Stimulated activated naive CD8-positive, alpha-beta T cell treated with anti-CD3 and anti-CD28 coated beads, Interleukin-15, Interleukin-2, amounts not matched to agents 100 ng/mL and 50 ng/mL, for 24 hours (primary cell): ENCODE measurements around the gene MS4A8.
"Not testable (repeated sequence)": the region's sequence is repeated elsewhere in the genome, so short reads cannot be mapped to it uniquely, and the experiment has no call there.

Experiments used
- H3K27ac Mint-ChIP-seq: one replicate; pipeline ENCODE4 v1.8.0; 2021; ENCODE audit warnings: mild to moderate bottlenecking, mixed read lengths
- H3K27me3 Mint-ChIP-seq: one replicate; pipeline ENCODE4 v1.8.0; 2021; ENCODE audit warnings: mixed read lengths
- H3K36me3 Mint-ChIP-seq: one replicate; pipeline ENCODE4 v1.8.0; 2021; ENCODE audit warnings: low read depth, mixed read lengths
- H3K4me1 Mint-ChIP-seq: one replicate; pipeline ENCODE4 v1.8.0; 2021; ENCODE audit warnings: low read depth, mixed read lengths
- H3K4me3 Mint-ChIP-seq: one replicate; pipeline ENCODE4 v1.8.0; 2021; ENCODE audit warnings: mild to moderate bottlenecking, mixed read lengths
- H3K9me3 Mint-ChIP-seq: one replicate; pipeline ENCODE4 v1.8.0; 2021; ENCODE audit warnings: mixed read lengths

MS4A8 gene, protein sequence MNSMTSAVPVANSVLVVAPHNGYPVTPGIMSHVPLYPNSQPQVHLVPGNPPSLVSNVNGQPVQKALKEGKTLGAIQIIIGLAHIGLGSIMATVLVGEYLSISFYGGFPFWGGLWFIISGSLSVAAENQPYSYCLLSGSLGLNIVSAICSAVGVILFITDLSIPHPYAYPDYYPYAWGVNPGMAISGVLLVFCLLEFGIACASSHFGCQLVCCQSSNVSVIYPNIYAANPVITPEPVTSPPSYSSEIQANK

DNA sequence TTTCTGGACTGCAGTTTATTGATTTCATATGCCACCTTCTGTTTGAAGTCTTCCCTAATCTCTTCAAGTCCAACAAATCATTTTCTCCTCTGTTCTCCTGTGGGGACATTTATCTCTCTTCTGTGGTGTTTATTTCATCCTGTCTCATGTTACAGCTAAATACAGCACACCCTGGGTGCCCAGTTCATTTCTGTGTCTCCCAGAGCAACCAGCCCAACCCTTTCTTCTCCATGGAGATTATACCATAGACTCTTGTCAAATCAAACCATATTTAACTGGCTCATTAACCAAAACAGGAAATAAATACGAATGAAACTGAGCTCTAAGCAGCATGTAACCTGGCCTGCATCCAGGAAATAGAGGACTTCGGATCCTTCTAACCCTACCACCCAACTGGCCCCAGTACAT lies at the start of gene MS4A8:
Gene MS4A8, plus strand, starts transcription at position 329 of the 408 bp plus-strand sequence. CDS start 1,249 bp downstream, outside the sequence.
- Mint-ChIP-seq H3K27me3 (peaks cover 5% of the 10 kb centered on the region), H3K27ac (no peak within 1 kb of the TSS), H3K36me3 (no peaks in the 10 kb centered on the region), H3K9me3 (no peaks in the 10 kb centered on the region), H3K4me3 (no peak within 1 kb of the TSS), H3K4me1 (no peaks in the 10 kb centered on the region)

DNA sequence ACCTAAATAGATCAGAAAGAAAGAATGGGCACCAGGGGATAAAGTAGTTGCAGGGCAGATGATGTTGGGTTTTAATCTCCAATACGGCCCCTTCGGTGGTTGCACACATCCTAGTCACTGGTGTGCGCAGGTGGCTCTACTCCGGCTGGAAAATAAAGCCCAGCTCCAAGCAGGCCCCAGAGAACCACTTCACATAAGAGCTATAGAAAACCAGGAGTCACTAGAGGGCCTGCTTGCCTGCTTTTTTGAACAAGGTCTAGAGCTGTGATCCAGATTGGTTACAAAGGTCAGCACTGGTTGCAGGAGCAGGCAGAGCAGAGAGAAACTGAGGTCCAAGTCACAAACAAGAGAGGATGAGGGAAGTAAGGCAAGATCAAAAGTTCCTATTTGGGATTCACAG lies 41.5 kb upstream of the MS4A8 start:
- no peaks in the 10 kb centered on the region for H3K36me3 Mint-ChIP-seq
- peaks cover 12% of the 10 kb centered on the region for H3K27me3 Mint-ChIP-seq
- no peak overlapping the region for H3K4me3 Mint-ChIP-seq
- no peaks in the 10 kb centered on the region for H3K4me1 Mint-ChIP-seq
- H3K9me3 Mint-ChIP-seq: no peaks in the 10 kb centered on the region
- H3K27ac Mint-ChIP-seq: no peak overlapping the region

DNA sequence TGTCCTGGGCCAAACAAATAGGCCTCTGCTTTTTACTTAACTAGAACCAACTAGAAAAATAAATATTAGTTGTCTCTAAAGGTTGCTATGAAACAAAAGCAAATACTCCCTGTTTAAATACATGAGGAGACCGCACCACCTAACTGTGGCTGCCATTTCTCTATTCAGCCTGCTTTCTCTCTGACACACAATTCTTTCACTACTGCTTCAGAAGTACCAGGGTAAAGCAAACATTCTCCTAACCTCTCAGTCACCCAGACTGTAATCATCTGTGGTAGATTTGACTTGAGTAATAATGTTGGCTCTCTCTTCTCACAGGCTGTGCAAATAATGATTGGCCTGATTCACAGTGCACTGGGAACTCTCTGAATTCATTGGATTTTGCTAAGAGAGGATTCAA lies 41.0 kb upstream of the MS4A8 start:
- H3K4me1 Mint-ChIP-seq: no peaks in the 10 kb centered on the region

DNA sequence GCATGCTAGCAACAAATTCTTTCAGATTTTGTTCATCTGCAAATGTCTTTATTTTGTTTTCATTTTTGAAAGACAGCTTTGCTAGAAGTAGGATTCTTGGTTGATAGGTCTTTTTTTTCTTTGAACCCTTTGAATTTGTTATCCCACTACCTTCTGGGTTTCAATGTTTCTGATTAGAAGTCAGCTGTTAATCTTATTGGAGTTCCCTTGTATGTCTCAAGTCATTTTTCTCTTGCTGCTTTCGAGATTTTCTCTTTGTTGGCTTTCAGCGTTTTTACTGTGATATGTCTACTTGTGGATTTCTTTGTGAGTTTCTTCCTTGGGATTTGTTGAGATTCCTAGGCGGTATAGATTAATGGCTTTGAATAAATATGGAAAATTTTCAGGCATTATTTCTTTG lies 27.2 kb upstream of the MS4A8 start:
- Mint-ChIP-seq H3K4me1 (no peaks in the 10 kb centered on the region), H3K9me3 (peaks cover 21% of the 10 kb centered on the region), H3K4me3 (no peak overlapping the region), H3K27ac (no peak overlapping the region), H3K36me3 (peaks cover 6% of the 10 kb centered on the region), H3K27me3 (peaks cover 18% of the 10 kb centered on the region)

More for the DNA sequence above, 41.0 kb upstream of the MS4A8 start:
- no peak overlapping the region for H3K27ac Mint-ChIP-seq
- no peak overlapping the region for H3K4me3 Mint-ChIP-seq
- H3K36me3 Mint-ChIP-seq: no peaks in the 10 kb centered on the region
- H3K27me3 Mint-ChIP-seq: peaks cover 14% of the 10 kb centered on the region
- H3K9me3 Mint-ChIP-seq: no peaks in the 10 kb centered on the region

DNA sequence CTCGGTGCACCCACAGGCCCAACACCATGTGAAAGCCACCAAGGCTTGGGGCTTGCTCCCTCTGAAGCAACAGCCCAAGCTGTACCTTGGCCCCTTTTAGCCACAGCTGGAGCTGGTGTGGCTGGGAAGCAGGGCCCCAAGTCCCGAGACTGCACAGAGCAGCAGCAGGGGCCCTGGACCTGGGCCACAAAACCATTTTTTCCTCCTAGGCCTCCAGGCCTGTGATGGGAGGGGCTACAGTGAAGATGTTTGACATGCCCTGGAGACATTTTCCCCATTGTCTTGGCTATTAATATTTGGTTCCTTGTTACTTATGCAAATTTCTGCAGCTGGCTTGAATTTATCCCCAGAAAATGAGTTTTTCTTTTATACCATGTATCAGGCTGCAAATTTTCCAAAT lies 21.2 kb upstream of the MS4A8 start:
- H3K4me3 Mint-ChIP-seq, H3K4me1 Mint-ChIP-seq: not testable (repeated sequence)

DNA sequence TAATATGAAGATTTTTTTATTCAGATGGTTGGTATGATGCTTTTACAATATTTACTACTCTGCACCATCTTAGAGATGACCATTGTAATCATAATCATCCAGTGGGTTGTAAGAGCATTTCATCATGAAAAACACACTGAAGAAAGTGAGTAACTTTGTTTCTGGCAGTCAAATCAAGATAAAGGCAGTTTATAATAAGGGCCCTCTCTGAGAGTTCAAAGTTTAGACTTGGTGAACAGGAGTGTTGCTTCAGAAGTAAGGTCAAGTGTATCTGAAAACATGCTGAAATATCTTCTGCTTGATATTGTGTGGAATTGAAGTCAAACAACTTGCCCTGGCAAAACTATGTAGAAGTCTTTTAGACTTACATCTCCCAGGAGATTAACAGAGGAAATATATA lies 19.5 kb upstream of the MS4A8 start:
- peaks cover 24% of the 10 kb centered on the region for H3K27me3 Mint-ChIP-seq
- peaks cover 8% of the 10 kb centered on the region for H3K36me3 Mint-ChIP-seq
- peaks cover 4% of the 10 kb centered on the region for H3K4me1 Mint-ChIP-seq
- H3K4me3 Mint-ChIP-seq: no peak overlapping the region
- H3K27ac Mint-ChIP-seq: no peak overlapping the region
- H3K9me3 Mint-ChIP-seq: peaks cover 26% of the 10 kb centered on the region

More for the DNA sequence above, 21.2 kb upstream of the MS4A8 start:
- not testable (repeated sequence) for H3K27ac Mint-ChIP-seq, H3K36me3 Mint-ChIP-seq
- peaks cover 31% of the 10 kb centered on the region for H3K27me3 Mint-ChIP-seq
- peaks cover 32% of the 10 kb centered on the region for H3K9me3 Mint-ChIP-seq

DNA sequence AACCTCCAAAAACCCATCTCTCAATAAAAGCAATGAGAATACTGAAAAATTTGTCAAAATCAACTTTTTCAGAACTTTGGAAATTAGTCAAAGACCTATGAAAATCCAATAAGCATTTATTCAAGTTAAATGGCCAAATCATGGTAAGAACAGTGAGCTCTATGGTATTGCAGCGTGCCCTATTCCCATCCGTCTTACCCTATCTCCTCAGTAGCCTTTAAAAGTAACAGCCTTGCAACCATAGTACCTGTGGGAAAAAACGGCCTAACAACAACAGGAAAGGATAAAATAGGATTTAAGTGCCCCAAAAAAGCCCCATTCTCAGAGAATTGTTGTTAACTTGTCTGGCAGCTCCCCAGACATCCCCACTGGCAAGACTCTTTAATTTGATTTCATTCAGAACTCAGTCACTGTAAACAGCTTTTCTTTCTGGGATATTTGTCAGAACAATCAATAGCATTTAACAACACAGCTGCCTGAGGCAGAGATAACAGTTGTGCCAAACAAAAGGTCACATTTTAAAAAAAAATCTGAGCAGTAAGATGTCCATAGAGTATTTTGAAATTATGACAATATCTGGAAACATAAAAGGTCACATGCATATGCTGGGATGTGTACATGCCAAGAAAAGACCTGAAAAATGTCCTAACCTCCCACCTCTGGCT lies 18.8 kb upstream of the MS4A8 start:
- Mint-ChIP-seq H3K9me3 (peaks cover 26% of the 10 kb centered on the region), H3K27me3 (peaks cover 24% of the 10 kb centered on the region), H3K36me3 (peaks cover 8% of the 10 kb centered on the region), H3K4me3 (no peak overlapping the region), H3K4me1 (peaks cover 4% of the 10 kb centered on the region), H3K27ac (no peak overlapping the region)

DNA sequence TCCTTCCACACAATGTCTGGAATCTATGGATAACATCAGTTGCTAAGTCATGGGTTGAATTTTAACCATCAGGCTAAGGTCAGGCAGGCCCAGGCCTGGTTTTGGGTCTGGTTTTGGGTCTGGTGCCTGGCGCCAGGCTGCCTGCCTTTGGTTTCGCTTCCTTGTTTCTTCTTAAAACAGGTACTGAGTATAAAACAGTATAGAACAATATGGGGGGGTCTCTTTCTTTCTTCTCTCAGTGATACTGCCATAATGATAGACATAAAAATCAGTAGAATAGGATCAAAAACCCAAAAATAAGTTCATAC lies 14.9 kb upstream of the MS4A8 start:
- not testable (repeated sequence) for H3K9me3 Mint-ChIP-seq, H3K4me3 Mint-ChIP-seq, H3K36me3 Mint-ChIP-seq, H3K27ac Mint-ChIP-seq, H3K4me1 Mint-ChIP-seq
- H3K27me3 Mint-ChIP-seq: peaks cover 21% of the 10 kb centered on the region

DNA sequence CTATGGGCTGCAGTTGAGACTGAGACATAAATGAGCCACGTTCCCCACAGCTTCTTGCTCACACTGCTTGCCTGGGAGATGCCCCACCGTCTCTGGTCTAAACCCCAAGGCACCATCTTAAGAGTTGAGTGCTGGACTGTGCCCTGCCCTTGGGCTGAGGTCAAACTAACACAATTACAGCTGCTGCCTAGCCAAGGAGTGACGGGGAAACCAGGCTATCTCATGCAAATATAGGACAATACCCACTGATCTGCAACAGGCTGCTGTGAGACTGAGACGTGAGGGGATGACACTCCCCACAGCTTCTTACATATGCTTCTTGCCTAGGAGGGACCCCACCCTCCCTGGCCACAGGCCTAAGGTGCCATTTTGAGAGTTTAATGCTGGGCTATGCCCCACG lies 7.8 kb upstream of the MS4A8 start:
- H3K27ac Mint-ChIP-seq: no peak overlapping the region
- no peaks in the 10 kb centered on the region for H3K36me3 Mint-ChIP-seq

DNA sequence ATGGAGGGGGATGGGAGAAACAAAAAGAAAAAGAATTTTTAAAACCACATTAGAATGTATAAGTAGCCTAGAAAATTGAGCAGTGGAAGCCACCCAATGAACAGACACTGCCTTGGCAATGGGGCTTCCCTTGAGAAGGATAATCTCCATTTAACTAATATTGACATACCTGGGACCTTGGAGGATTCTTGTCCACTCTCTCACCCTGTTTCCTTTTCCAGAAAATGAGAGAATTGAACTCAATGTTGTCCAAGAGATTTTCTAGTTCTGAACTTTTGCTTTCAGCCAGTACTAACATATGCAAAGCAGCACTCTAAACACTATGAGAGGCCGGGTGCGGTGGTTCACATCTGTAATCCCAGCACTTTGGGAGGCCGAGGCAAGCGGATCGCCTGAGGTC lies 524 bp downstream of the MS4A8 start:
- Mint-ChIP-seq H3K27ac (no peak overlapping the region), H3K36me3 (no peaks in the 10 kb centered on the region), H3K9me3 (no peaks in the 10 kb centered on the region), H3K27me3 (peaks cover 5% of the 10 kb centered on the region), H3K4me3 (no peak overlapping the region), H3K4me1 (no peaks in the 10 kb centered on the region)

More for the DNA sequence above, 7.8 kb upstream of the MS4A8 start:
- Mint-ChIP-seq H3K27me3 (peaks cover 15% of the 10 kb centered on the region), H3K4me1 (no peaks in the 10 kb centered on the region), H3K4me3 (no peak overlapping the region), H3K9me3 (no peaks in the 10 kb centered on the region)

DNA sequence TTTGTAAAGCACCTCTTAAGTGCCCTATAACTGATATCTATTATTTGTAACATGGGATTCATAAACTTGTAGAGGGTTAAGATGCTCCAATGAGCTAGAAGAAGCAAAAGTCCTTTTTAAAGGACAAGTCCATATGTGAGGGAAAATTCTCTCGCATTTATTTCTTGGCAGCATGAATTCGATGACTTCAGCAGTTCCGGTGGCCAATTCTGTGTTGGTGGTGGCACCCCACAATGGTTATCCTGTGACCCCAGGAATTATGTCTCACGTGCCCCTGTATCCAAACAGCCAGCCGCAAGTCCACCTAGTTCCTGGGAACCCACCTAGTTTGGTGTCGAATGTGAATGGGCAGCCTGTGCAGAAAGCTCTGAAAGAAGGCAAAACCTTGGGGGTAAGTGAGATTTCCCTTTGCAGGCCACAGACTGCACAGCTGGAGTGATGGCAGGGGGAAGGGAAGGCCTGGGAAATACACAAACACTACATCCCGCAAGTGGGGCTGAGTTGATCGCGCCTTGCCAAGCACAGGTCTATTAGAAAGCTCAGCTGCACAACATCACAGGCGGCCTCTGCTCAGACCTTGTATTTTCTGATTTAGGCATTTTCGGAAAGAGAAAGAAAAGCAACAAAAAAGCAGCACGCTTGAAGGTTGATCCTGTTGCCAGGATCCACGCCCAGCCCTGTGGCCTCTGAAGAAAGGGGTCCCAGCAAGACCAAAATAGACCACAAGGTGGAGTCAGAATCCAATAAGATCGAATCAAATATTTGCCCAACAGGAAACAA lies 1.5 kb downstream of the MS4A8 start:
- Mint-ChIP-seq H3K9me3 (no peaks in the 10 kb centered on the region), H3K27me3 (peaks cover 5% of the 10 kb centered on the region), H3K27ac (no peak overlapping the region), H3K4me1 (no peaks in the 10 kb centered on the region), H3K4me3 (no peak overlapping the region), H3K36me3 (no peaks in the 10 kb centered on the region)

DNA sequence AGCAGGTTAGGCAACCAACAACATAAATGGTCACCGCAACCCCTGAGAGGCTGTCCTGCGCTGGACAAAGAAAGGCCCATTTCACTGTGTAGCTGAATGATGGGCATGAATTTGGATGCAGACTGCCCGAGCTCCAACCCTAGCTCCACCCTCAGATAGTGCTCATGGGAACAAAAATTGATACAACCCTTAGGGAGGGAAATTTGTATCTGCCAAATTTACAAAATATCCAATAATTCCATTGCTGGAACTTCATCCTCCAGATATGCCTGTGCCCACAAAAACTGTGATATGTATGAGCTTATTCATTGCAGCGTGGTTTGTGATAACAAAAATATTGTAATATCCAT lies 2.0 kb downstream of the MS4A8 start:
- Mint-ChIP-seq H3K4me1 (no peaks in the 10 kb centered on the region), H3K9me3 (no peaks in the 10 kb centered on the region), H3K27me3 (peaks cover 5% of the 10 kb centered on the region), H3K27ac (no peak overlapping the region), H3K36me3 (no peaks in the 10 kb centered on the region), H3K4me3 (no peak overlapping the region)

DNA sequence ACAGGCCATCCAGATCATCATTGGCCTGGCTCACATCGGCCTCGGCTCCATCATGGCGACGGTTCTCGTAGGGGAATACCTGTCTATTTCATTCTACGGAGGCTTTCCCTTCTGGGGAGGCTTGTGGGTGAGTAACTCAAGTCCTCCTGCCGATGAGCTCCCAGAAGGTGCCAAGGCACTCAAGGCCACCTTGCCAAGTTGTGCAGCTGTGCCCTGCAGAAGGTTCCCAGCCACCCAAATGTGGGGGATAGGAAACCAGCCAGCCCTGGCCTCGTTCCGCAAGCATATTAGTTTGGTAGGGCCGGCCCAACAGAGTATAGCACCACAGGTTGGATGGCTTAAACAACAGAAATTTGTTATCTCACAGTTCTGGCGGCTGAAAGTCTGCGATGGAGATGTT lies 4.0 kb downstream of the MS4A8 start:
- Mint-ChIP-seq H3K4me1 (no peaks in the 10 kb centered on the region), H3K4me3 (no peak overlapping the region), H3K9me3 (no peaks in the 10 kb centered on the region), H3K27me3 (peaks cover 8% of the 10 kb centered on the region), H3K36me3 (no peaks in the 10 kb centered on the region), H3K27ac (no peak overlapping the region)

DNA sequence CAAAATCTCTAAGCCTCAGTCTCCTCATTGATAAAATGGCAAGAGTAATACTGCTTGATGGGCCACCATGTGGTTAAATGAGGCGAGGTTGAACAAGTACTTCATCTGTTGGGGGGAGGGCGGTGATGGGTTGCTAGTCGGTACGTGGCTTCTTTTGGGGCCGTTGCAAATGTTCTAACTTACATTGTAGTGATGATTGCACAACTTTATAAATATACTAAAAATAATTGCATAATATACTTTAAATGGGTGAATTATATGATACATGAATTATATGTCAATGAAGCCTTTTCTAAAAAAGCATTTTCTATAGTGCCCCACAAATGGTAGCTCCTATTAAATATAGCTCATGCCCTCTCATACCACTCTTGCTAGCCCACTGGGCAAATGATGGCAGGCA lies 6.5 kb downstream of the MS4A8 start:
- H3K4me3 Mint-ChIP-seq: no peak overlapping the region
- H3K36me3 Mint-ChIP-seq: no peaks in the 10 kb centered on the region
- peaks cover 8% of the 10 kb centered on the region for H3K27me3 Mint-ChIP-seq
- no peaks in the 10 kb centered on the region for H3K4me1 Mint-ChIP-seq
- no peaks in the 10 kb centered on the region for H3K9me3 Mint-ChIP-seq
- H3K27ac Mint-ChIP-seq: no peak overlapping the region

DNA sequence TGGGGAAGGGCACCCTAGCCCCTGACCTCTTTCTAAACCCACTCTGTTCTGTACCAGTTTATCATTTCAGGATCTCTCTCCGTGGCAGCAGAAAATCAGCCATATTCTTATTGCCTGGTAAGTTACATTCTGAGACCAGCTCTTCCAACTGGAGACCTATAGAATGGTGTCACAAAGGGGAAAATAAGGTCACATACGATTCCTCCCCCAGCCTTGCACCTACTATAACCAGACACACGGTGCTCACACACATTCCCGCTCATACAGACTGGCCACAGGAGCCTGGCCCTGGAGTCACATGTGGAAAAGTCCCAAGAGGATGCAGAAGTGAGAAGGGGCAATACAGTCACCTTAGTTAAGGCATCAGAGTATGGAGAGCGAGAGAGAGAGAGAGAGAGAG lies 7.5 kb downstream of the MS4A8 start:
- Mint-ChIP-seq H3K27ac (no peak overlapping the region), H3K4me1 (no peaks in the 10 kb centered on the region), H3K9me3 (no peaks in the 10 kb centered on the region), H3K36me3 (no peaks in the 10 kb centered on the region), H3K4me3 (no peak overlapping the region), H3K27me3 (peaks cover 8% of the 10 kb centered on the region)
